Endothelial cell of umbilical vein (primary cell): ENCODE measurements around the gene RGS6. TPM values are rescaled to one million over a fixed set of nuclear protein-coding genes. Genes with fewer than 3 reads are reported as not detected.

Experiments
- BruUV-seq: library from RNA; stranded (reverse); fragments of 400-500 nt; replicated peaks from 2 replicates; lab custom pipeline; 2021; lab: Mats Ljungman, UMichigan
- CTCF ChIA-PET: fragments of 300-600, 350-600 bp; sonication (Branson Sonifier 250); formaldehyde crosslinking; loops from one replicate; lab custom pipeline; 2021; ENCODE audit warnings: antibody characterized with exemption, inconsistent platforms; lab: Charles Lee
- POLR2A ChIA-PET: fragments of 300-600, 350-600 bp; sonication (Branson Sonifier 250); formaldehyde crosslinking; loops from one replicate; lab custom pipeline; 2021; ENCODE audit warnings: antibody characterized with exemption, inconsistent platforms; lab: Charles Lee
- DNase-seq: peaks from one replicate; pipeline ENCODE4 v3.0.0-alpha.2; 2011; ENCODE audit warnings: low read depth, low spot score
- FAIRE-seq: peaks from 2 replicates; lab custom pipeline; 2011; peaks lifted over from hg19 to GRCh38; lab: Jason Lieb, UNC
- H2AFZ ChIP-seq: 2 replicates; pipeline ENCODE4 v1.6.0; 2012; ENCODE audit warnings: low read depth, low read length, control low read depth, inconsistent platforms
- H3K27ac ChIP-seq: 2 replicates; pipeline ENCODE4 v1.5.1; 2011; ENCODE audit warnings: low read depth, mild to moderate bottlenecking, control low read depth, low read length, moderate library complexity; ENCODE audit not compliant: insufficient read depth
- H3K27me3 ChIP-seq, 2 experiments: 2 replicates each; pipeline versions ENCODE4 v1.6.0 to v1.6.1; 2011; ENCODE audit warnings: low read length in 2 of 2, mixed read lengths in 1 of 2; ENCODE audit not compliant: control insufficient read depth in 2 of 2, insufficient read depth in 2 of 2
- H3K36me3 ChIP-seq, 2 experiments: 2 replicates in 1 of 2; 3 replicates in 1 of 2; pipeline ENCODE4 v1.5.1; 2011; ENCODE audit warnings: low read length in 2 of 2, mild to moderate bottlenecking in 1 of 2, moderate library complexity in 1 of 2; ENCODE audit not compliant: control insufficient read depth in 2 of 2, insufficient read depth in 2 of 2; ENCODE audit errors: extremely low read depth in 1 of 2
- H3K4me1 ChIP-seq: 3 replicates; pipeline ENCODE4 v1.5.1; 2011; ENCODE audit warnings: mild to moderate bottlenecking, low read length; ENCODE audit not compliant: control insufficient read depth, insufficient read depth; ENCODE audit errors: extremely low read depth
- H3K4me2 ChIP-seq: 2 replicates; pipeline ENCODE4 v1.6.1; 2011; ENCODE audit warnings: low read length, control low read depth, mixed read lengths; ENCODE audit not compliant: insufficient read depth
- H3K4me3 ChIP-seq, 3 experiments: fragments of 200-600 bp in 1 of 3; sonication (generic), shearing (Covaris generic) in 1 of 3; replicated peaks in 1 of 3; 2 replicates each; pipeline ENCODE4 v1.5.1; 2011 to 2016; ENCODE audit warnings: control low read depth in 3 of 3, low read length in 3 of 3, mild to moderate bottlenecking in 2 of 3, inconsistent platforms in 1 of 3, low read depth in 1 of 3, moderate library complexity in 1 of 3; ENCODE audit not compliant: insufficient read depth in 1 of 3
- H3K79me2 ChIP-seq: 2 replicates; pipeline ENCODE4 v1.6.0; 2012; ENCODE audit warnings: low read length, inconsistent platforms; ENCODE audit not compliant: control insufficient read depth, insufficient read depth
- H3K9ac ChIP-seq: replicated peaks from 2 replicates; pipeline ENCODE3; 2011; ENCODE audit warnings: low read length, control low read depth; ENCODE audit not compliant: insufficient read depth; ENCODE audit errors: extremely low read depth
- H3K9me1 ChIP-seq: replicated peaks from 3 replicates; pipeline ENCODE4 v1.6.0; 2011; ENCODE audit warnings: mild to moderate bottlenecking, low read length; ENCODE audit not compliant: control insufficient read depth, insufficient read depth; ENCODE audit errors: extremely low read depth
- H3K9me3 ChIP-seq: replicated peaks from 2 replicates; pipeline ENCODE4 v1.5.1; 2012; ENCODE audit warnings: low read length, inconsistent platforms; ENCODE audit not compliant: control insufficient read depth, insufficient read depth
- H4K20me1 ChIP-seq: replicated peaks from 2 replicates; pipeline ENCODE3; 2011; ENCODE audit warnings: mild to moderate bottlenecking, low read length; ENCODE audit not compliant: control insufficient read depth, insufficient read depth; ENCODE audit errors: extremely low read depth
- CTCF ChIP-seq, 2 donors: IDR thresholded peaks; 1 replicate in 1 of 2; 2 replicates in 1 of 2; pipeline ENCODE4 v1.5.1; 2011; ENCODE audit warnings: low read length in 2 of 2, mild to moderate bottlenecking in 2 of 2, moderate library complexity in 2 of 2, control low read depth in 1 of 2, inconsistent platforms in 1 of 2, low read depth in 1 of 2; ENCODE audit not compliant: insufficient read depth in 1 of 2; ENCODE audit errors: extremely low read depth in 1 of 2
- EZH2 ChIP-seq: IDR thresholded peaks from 2 replicates; pipeline ENCODE4 v1.6.1; 2012; ENCODE audit warnings: borderline replicate concordance, low read depth, mild to moderate bottlenecking, moderate library complexity, low read length, inconsistent platforms; ENCODE audit not compliant: severe bottlenecking
- FOS ChIP-seq: IDR thresholded peaks from 2 replicates; pipeline ENCODE4 v1.6.1; 2011; ENCODE audit warnings: mild to moderate bottlenecking, low read length, moderate library complexity, borderline replicate concordance; ENCODE audit not compliant: insufficient read depth
- GATA2 ChIP-seq: IDR thresholded peaks from 2 replicates; pipeline ENCODE4 v1.7.0; 2011; ENCODE audit warnings: low read depth, mild to moderate bottlenecking, moderate library complexity, mixed read lengths, low read length; ENCODE audit not compliant: insufficient read length, insufficient read depth
- JUN ChIP-seq: IDR thresholded peaks from 2 replicates; pipeline ENCODE4 v1.6.1; 2011; ENCODE audit warnings: borderline replicate concordance, low read depth; ENCODE audit not compliant: insufficient read length, insufficient read depth
- MAX ChIP-seq: IDR thresholded peaks from 2 replicates; pipeline ENCODE4 v1.6.1; 2011; ENCODE audit not compliant: insufficient read depth, insufficient read length
- MYC ChIP-seq: IDR thresholded peaks from one replicate; pipeline ENCODE4 v1.6.1; 2011; ENCODE audit warnings: mild to moderate bottlenecking, low read depth, low read length
- POLR2A ChIP-seq: IDR thresholded peaks from 2 replicates; pipeline ENCODE4 v1.6.1; 2012; ENCODE audit warnings: low read depth, mild to moderate bottlenecking, control low read depth, low read length
- POLR2AphosphoS5 ChIP-seq: IDR thresholded peaks from 2 replicates; pipeline ENCODE4 v1.6.1; 2012; ENCODE audit warnings: low read depth, mild to moderate bottlenecking, control low read depth, low read length, moderate library complexity; ENCODE audit not compliant: insufficient read depth
- dilution Hi-C: fragments of 300-500 bp; cut with MboI; formaldehyde crosslinking; loops from one replicate; pipeline ENCODE4 v1.15.0; 2019; ENCODE audit warnings: low sequenced_read_pairs; ENCODE audit not compliant: extremely low pct_ligation_motif_present
- intact Hi-C: fragments of 100-400 bp; cut with micrococcal nuclease; formaldehyde crosslinking; loops from one replicate; pipeline ENCODE4 v1.10.0; 2022
- polyA plus RNA-seq, 4 experiments: library from polyadenylated mRNA; depleted of rRNA in 3 of 4; stranded (reverse) in 3 of 4; unstranded in 1 of 4; fragments of >200 nt; gene quantifications; 2 replicates each; pipeline versions ENCODE4 v1.2.1 to v1.2.3, GENCODE V29; 2011 to 2012; ENCODE audit warnings: missing spikeins in 1 of 4
- total RNA-seq: library from RNA; stranded (reverse); gene quantifications from 2 replicates; pipeline ENCODE4 v1.2.3, GENCODE V29; 2021

Gene RGS6
- total and polyA plus RNA-seq, 2 donors (not counting 3 experiments of a cell fraction or from before 2014, with no cell fraction given) = not detected

- dilution Hi-C loops (no loop called here), intact Hi-C loops (no loop called here)
- Histone ChIP-seq H3K79me2 (no peaks in the 10 kb centered on the region), H3K4me1 (no peaks in the 10 kb centered on the region), H3K9me3 (no peaks in the 10 kb centered on the region), H3K9me1 (no peaks in the 10 kb centered on the region), H3K27me3 (no peaks in the 10 kb centered on the region), H3K27ac (no peak overlapping the region), H3K9ac (no peak overlapping the region), H2AFZ (no peak overlapping the region), H3K4me2 (no peak overlapping the region), H4K20me1 (no peaks in the 10 kb centered on the region), H3K36me3 (no peaks in the 10 kb centered on the region), H3K4me3 (no peak overlapping the region)
- BruUV-seq = no TSS peak
- no peak for DNase-seq
- FAIRE-seq = no peak
- no peak for TF ChIP-seq MAX
- no peak for TF ChIP-seq POLR2A
- no peak for TF ChIP-seq EZH2
- no peak for TF ChIP-seq GATA2
- TF ChIP-seq POLR2AphosphoS5 = no peak
- TF ChIP-seq FOS = no peak
- TF ChIP-seq CTCF (IDR thresholded peaks at IDR 0.05; ENCODE audit: extremely low read depth in 1 of 2, insufficient read depth in 1 of 2, low read depth in 1 of 2, low read length in 2 of 2) = no peak
- TF ChIP-seq JUN = no peak
- TF ChIP-seq MYC = no peak
- POLR2A ChIA-PET = no interaction called here
- CTCF ChIA-PET = no interaction called here
These were observed 369.1 kb downstream of the RGS6 start for GRCh38 chr14:72301352-72301751.
